Breast epithelium (tissue), 4 donors: ENCODE results near the gene RCE1. TPM values are rescaled to one million over a fixed set of nuclear protein-coding genes. Genes with fewer than 3 reads are reported as not detected.

Source experiments
- DNase-seq, 2 donors: peaks; one replicate each; pipeline ENCODE4 v3.0.0-alpha.2; 2019; ENCODE audit warnings: low spot score in 2 of 2
- H3K27ac ChIP-seq, 2 donors: fragments of 200-600 bp; sonication (generic) in 1 of 2; one replicate each; pipeline ENCODE4 v1.5.1; 2016 to 2019; ENCODE audit warnings: mild to moderate bottlenecking in 1 of 2
- H3K27me3 ChIP-seq, 2 donors: fragments of 200-600 bp; sonication (generic) in 1 of 2; one replicate each; pipeline versions ENCODE4 v1.5.1 to v1.6.0; 2017 to 2019; ENCODE audit warnings: control low read depth in 1 of 2, mild to moderate bottlenecking in 1 of 2
- H3K36me3 ChIP-seq: fragments of 200-600 bp; one replicate; pipeline ENCODE4 v1.5.1; 2019
- H3K4me1 ChIP-seq, 2 donors: fragments of 200-600 bp; sonication (generic); one replicate each; pipeline ENCODE4 v1.5.1; 2016 to 2019; ENCODE audit warnings: control low read depth in 1 of 2
- H3K4me3 ChIP-seq, 3 donors: fragments of 200-600 bp; sonication (generic); 1 replicate in 2 of 3; 2 replicates in 1 of 3; pipeline ENCODE4 v1.5.1; 2016 to 2019; ENCODE audit warnings: mild to moderate bottlenecking in 3 of 3, moderate library complexity in 2 of 3
- H3K9me3 ChIP-seq, 2 donors: fragments of 200-600 bp; sonication (generic) in 1 of 2; one replicate each; pipeline ENCODE4 v1.5.1; 2016 to 2019; ENCODE audit warnings: control low read depth in 1 of 2
- POLR2A ChIP-seq: fragments of 450-650 bp; IDR thresholded peaks from one replicate; pipeline ENCODE4 v1.6.1; 2016; ENCODE audit warnings: antibody characterized with exemption, mild to moderate bottlenecking, moderate library complexity
- POLR2AphosphoS5 ChIP-seq, 3 donors: sonication (generic); formaldehyde crosslinking; IDR thresholded peaks; one replicate each; pipeline ENCODE4 v1.6.1; 2017; ENCODE audit warnings: antibody characterized with exemption in 3 of 3
- intact Hi-C: fragments of 100-400 bp; cut with DNase I; formaldehyde crosslinking; loops from one replicate; pipeline ENCODE4 v1.15.1; 2023; ENCODE audit warnings: low total_unique reads
- total RNA-seq, 3 donors: library from RNA; depleted of rRNA; stranded (reverse); fragments of >200 nt; gene quantifications; one replicate each; pipeline ENCODE4 v1.1.0, GENCODE V29; 2016
- TF ChIP-seq, protein P1 (sequence below), 3 donors: fragments of 450-650 bp; IDR thresholded peaks; one replicate each; pipeline ENCODE4 v1.5.1; 2016 to 2017; ENCODE audit warnings: antibody characterized with exemption in 3 of 3, mild to moderate bottlenecking in 3 of 3, moderate library complexity in 3 of 3

The RCE1 gene
- total RNA-seq, 3 donors from 2014 or later = 10.7 to 23.9 (median 21.5) TPM

DNA sequence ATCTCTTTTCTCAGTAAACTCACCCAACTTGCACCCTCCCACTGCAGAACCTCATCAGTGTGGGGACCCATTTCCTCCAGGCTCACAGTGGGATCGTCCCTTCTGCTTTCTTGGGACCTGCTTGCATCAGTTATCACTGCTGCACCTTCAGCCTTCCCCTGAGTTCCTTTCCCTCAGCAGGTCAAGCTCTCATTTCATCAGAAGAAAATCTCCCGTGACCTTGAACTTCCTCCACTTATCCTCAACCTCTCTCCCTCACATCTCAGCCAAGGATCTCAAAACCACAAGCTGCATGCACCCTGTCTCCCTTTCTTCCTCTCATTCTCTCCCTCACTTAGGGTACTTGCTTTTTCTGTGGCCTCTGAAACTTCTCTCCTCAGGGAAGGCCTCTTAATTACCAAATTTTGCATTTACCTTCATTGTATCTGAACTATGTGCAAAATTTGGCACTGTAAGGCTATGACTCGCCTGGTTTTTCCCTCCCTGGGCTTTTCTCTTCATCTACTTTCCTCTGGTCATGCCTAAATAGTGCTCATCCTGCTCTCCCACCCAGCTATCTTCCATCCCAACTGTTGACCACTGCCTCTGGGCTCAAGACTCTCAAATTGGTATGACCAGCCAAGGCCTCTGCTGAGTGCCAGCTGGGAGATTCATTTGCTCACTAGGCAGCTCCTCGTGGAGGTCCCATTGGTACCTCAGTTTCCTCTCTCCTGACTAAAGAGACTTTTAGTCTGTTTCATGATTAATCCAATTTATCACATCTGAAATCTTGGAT is 2.7 kb upstream of the RCE1 start:
- intact Hi-C loops = no loop called here
- no peaks in the 10 kb centered on the region for H3K36me3 ChIP-seq
- no peak overlapping the region for H3K4me3 ChIP-seq
- peaks cover 0 to 23% of the 10 kb centered on the region in 2 donors for H3K4me1 ChIP-seq
- H3K9me3 ChIP-seq = no peaks in the 10 kb centered on the region
- H3K27me3 ChIP-seq = no peaks in the 10 kb centered on the region
- H3K27ac ChIP-seq = no peak overlapping the region
- no peak for DNase-seq
- TF ChIP-seq POLR2AphosphoS5 (IDR thresholded peaks at IDR 0.05) = no peak

- peak overlapping the region; percentile 95 to 100 (median 95) for H3K4me3 ChIP-seq
- TF ChIP-seq POLR2AphosphoS5 (IDR thresholded peaks at IDR 0.05) (no peak), POLR2A (no peak)
- TF ChIP-seq, protein P1, sequence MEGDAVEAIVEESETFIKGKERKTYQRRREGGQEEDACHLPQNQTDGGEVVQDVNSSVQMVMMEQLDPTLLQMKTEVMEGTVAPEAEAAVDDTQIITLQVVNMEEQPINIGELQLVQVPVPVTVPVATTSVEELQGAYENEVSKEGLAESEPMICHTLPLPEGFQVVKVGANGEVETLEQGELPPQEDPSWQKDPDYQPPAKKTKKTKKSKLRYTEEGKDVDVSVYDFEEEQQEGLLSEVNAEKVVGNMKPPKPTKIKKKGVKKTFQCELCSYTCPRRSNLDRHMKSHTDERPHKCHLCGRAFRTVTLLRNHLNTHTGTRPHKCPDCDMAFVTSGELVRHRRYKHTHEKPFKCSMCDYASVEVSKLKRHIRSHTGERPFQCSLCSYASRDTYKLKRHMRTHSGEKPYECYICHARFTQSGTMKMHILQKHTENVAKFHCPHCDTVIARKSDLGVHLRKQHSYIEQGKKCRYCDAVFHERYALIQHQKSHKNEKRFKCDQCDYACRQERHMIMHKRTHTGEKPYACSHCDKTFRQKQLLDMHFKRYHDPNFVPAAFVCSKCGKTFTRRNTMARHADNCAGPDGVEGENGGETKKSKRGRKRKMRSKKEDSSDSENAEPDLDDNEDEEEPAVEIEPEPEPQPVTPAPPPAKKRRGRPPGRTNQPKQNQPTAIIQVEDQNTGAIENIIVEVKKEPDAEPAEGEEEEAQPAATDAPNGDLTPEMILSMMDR (IDR thresholded peaks at IDR 0.05) = no peak
- H3K27ac ChIP-seq = no peak overlapping the region
- peak in 1 of 2 donors; percentile 15 for DNase-seq
- peaks cover 0 to 23% of the 10 kb centered on the region in 2 donors for H3K4me1 ChIP-seq
- no peaks in the 10 kb centered on the region for H3K27me3 ChIP-seq
- H3K36me3 ChIP-seq = no peaks in the 10 kb centered on the region
- H3K9me3 ChIP-seq = no peaks in the 10 kb centered on the region
- intact Hi-C loops = no loop called here
These were observed 1.4 kb upstream of the RCE1 start for GRCh38 chr11:66841861-66842260.

DNA sequence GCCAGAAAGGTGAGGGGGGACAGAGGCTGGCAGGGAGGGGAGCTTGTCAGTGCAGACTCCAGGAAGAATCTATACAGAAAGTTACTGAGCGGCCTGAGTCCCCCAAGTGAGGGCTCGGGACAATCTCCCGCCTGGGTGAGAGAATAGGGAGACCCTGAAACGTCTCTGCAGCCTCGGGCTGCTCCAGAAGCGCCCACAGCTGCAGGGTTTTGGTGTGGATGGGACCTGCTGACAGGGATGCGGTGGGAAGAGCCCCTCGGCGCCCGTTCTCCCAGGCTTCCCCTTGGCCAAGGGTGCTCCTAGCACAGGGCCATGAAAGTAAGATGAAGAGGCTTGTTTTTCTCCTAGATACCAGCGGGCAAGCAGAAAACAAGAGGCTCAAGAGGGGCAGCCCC is 743 bp upstream of the RCE1 start:
- peak overlapping the region; percentile 98 to 99 for H3K27ac ChIP-seq

DNA sequence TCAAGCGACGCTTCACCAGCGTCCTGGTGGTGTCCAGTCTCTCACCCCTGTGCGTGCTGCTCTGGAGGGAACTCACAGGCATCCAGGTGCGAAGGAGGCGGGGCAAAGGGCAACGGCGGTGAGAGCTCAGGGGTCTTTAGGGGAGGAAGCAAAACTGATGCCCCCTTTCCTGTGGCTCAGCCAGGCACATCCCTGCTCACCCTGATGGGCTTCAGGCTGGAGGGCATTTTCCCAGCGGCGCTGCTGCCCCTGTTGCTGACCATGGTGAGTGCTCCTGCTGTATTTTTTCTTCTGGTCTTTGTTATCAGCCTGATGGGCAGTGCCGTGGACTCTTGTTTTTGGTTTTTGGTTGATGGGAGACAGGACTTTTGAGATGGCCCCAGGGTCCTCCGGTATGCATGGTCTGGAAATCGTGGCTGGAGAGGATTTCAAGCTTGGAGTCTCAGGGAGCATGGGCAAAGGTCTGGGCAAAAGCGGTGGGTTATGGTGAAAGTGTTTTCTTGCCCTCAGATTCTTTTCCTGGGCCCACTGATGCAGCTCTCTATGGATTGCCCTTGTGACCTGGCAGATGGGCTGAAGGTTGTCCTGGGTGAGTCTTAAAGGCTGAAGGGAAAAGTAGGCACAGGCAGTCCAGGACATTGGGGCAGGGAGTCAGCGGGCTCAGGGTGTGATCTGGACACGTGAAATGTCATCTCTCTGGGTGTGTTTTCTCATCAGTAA is 695 bp downstream of the RCE1 start:
- Histone ChIP-seq H3K9me3 (no peaks in the 10 kb centered on the region), H3K4me3 (peak overlapping the region; percentile 95 to 100 (median 95)), H3K27ac (peak overlapping the region; percentile 98 to 99), H3K4me1 (peaks cover 0 to 23% of the 10 kb centered on the region in 2 donors), H3K36me3 (peaks cover 4% of the 10 kb centered on the region), H3K27me3 (no peaks in the 10 kb centered on the region)
- intact Hi-C loops = no loop called here
- peak in 1 of 2 donors; percentile 43 for DNase-seq
- TF ChIP-seq, protein P1 (IDR thresholded peaks at IDR 0.05) = no peak
- TF ChIP-seq POLR2A (no peak), POLR2AphosphoS5 (IDR thresholded peaks at IDR 0.05) (no peak)

More for the DNA sequence above, 743 bp upstream of the RCE1 start:
- Histone ChIP-seq H3K27me3 (no peaks in the 10 kb centered on the region), H3K4me3 (peak overlapping the region; percentile 95 to 100 (median 95)), H3K4me1 (peaks cover 0 to 23% of the 10 kb centered on the region in 2 donors), H3K36me3 (no peaks in the 10 kb centered on the region), H3K9me3 (no peaks in the 10 kb centered on the region)
- DNase-seq = peak in 1 of 2 donors; percentile 17
- TF ChIP-seq POLR2AphosphoS5 (IDR thresholded peaks at IDR 0.05) (no peak), POLR2A (no peak)
- TF ChIP-seq, protein P1 (IDR thresholded peaks at IDR 0.05) = no peak
- intact Hi-C loops = no loop called here

GRCh38 chr11:66844496-66845142 is 1.4 kb downstream of the RCE1 start:
- peak overlapping the region; percentile 98 to 99 for H3K27ac ChIP-seq
- peaks cover 0 to 23% of the 10 kb centered on the region in 2 donors for H3K4me1 ChIP-seq
- peak in 1 of 2 donors; percentile 20 for DNase-seq
- peaks cover 4% of the 10 kb centered on the region for H3K36me3 ChIP-seq
- peak overlapping the region in 2 of 3 donors; percentile 95 for H3K4me3 ChIP-seq
- no peaks in the 10 kb centered on the region for H3K27me3 ChIP-seq
- no peaks in the 10 kb centered on the region for H3K9me3 ChIP-seq
- intact Hi-C loops = no loop called here
- TF ChIP-seq POLR2A (no peak), POLR2AphosphoS5 (IDR thresholded peaks at IDR 0.05) (no peak)
- TF ChIP-seq, protein P1 (IDR thresholded peaks at IDR 0.05) = no peak
